GM18511 (cell line): ENCODE data around the gene GLUD1.
"Not testable (repeated sequence)": the region's sequence is repeated elsewhere in the genome, so short reads cannot be mapped to it uniquely, and the experiment has no call there.

Experiments used
- ATAC-seq: cut with Tn5 transposase; IDR thresholded peaks from one replicate; pipeline ENCODE4 v1.9.1; 2021; ENCODE audit warnings: mild to moderate bottlenecking, moderate library complexity; ENCODE audit not compliant: unreplicated experiment

The GLUD1 gene

DNA sequence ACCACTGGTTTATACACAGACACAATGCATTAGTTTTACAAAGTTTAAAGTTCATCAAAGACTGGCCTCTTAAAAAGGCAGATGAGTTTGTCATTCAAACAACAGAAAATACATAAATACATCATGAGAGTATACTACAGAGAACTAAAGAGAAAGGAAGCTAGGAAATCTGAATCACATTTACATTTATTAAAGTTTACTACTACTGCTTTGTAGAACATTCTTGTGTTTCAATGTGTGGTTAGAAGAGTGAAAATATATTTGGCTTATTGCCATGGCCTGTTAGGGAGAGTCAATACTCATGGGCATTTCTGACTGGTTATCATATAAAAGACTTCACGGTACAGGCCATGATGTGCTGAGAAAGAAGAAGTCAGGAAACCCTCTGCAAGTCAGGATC lies 87.5 kb downstream of the GLUD1 start:
- ATAC-seq, result not testable (repeated sequence)

GRCh38 chr10:87000491-87000890 lies 94.2 kb downstream of the GLUD1 start:
- ATAC-seq, result no peak
